Cerebellar cortex (tissue), 1 donor: ENCODE measurements around the gene CSNK1D.

Experiments used
- DNase-seq: peaks from one replicate; pipeline ENCODE4 v3.0.0-alpha.2; 2015; ENCODE audit warnings: low spot score

The CSNK1D gene

DNA sequence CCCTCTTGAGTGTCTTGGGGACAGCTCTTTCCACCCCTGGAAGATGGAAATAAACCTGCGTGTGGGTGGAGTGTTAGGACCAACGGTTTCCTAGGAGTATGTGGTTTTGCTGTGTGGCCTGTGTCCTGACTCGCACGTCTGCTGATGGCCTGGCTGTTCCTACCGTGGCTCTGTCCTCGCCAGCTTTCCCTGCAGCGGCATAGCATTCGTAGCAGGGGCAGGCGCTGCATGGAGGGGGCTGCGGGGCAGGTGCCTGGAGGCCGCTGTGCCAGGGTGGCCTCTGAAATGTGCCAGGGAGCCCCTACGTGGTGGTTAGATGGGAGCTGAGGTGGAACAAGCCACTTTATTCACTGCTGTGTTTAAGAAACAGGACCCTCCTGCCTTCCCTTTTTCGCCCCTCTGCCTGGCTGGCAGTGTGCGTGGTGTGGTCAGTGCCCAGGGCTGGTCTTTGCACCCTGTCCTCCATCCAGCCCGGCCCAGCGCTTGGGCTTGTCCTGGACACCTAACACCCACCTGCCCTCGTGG lies 34.0 kb downstream of the CSNK1D start:
- no peak for DNase-seq

- peak; percentile 70 for DNase-seq
Observed at GRCh38 chr17:82238472-82239201, 34.9 kb downstream of the CSNK1D start.

DNA sequence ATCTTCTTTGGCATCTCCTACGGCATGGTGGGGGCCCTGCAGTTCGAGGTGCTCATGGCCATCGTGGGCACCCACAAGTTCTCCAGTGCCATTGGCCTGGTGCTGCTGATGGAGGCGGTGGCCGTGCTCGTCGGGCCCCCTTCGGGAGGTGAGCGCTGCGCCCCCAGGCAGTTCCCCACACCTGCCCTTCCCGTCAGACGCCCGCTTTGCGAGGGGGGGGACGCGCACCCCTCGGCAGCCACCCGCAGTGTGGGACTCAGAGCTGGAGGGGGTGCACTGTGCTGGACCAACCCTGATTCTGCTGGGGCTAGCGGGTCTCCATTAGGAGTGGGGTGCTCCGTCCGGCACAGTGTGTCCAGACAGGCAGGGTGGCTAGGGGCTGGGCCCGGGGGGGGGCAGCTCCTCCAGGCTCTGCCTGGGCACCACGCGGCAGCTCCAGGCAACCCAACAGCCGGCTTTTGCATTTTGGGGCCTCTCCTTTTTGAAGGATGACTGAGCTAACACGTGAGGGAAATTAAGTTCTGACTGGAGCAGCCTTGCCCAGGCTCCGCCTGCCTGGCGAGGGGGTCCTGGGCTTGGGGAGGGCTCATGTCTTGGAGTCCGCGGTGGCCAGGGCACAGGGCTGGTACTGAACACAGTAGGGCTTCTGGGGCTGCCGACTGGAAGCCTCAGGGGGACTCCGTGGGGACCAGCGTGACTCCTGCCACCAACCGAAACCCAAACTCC lies 35.6 kb downstream of the CSNK1D start:
- no peak for DNase-seq

DNA sequence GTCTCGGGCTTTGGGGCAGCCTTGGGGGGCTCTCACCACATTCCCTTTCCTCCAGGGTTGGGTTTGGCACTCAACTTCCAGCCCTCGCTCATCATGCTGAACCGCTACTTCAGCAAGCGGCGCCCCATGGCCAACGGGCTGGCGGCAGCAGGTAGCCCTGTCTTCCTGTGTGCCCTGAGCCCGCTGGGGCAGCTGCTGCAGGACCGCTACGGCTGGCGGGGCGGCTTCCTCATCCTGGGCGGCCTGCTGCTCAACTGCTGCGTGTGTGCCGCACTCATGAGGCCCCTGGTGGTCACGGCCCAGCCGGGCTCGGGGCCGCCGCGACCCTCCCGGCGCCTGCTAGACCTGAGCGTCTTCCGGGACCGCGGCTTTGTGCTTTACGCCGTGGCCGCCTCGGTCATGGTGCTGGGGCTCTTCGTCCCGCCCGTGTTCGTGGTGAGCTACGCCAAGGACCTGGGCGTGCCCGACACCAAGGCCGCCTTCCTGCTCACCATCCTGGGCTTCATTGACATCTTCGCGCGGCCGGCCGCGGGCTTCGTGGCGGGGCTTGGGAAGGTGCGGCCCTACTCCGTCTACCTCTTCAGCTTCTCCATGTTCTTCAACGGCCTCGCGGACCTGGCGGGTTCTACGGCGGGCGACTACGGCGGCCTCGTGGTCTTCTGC lies 36.3 kb downstream of the CSNK1D start:
- no peak for DNase-seq

DNA sequence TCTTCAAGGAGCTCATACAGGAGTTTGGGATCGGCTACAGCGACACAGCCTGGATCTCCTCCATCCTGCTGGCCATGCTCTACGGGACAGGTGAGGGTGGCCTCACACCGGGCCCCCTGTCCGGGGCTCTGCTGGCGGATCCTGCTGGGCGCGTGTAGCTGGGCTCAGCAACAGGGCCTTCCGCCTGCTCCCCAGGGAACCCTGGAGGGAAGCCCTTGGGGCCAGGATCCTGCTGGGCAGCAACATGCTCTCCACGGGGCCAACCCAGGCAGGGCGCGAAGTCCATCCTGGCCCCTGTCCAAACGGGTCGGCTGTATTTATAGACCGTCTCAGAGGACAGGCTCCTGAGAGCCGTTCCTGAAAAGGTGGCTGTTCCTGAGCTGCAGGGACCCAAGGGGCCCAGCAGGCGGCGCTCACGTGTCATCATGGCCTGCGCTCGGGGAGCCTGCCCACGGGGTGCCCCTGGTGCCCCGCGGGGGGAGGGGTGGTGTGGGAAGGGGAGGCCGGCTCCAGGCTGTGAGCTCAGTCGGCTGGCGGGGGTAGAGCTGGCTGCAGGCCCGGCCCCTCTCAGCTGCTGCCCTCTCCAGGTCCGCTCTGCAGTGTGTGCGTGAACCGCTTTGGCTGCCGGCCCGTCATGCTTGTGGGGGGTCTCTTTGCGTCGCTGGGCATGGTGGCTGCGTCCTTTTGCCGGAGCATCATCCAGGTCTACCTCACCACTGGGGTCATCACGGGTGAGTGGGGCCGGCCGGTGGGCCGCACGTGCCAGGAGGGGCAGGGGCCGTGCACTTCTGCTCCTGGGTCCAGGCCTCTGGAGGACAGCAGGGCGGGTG lies 37.1 kb downstream of the CSNK1D start:
- peak; percentile 79 for DNase-seq

- no peak for DNase-seq
Observed at GRCh38 chr17:82235775-82236141, 37.7 kb downstream of the CSNK1D start.

DNA sequence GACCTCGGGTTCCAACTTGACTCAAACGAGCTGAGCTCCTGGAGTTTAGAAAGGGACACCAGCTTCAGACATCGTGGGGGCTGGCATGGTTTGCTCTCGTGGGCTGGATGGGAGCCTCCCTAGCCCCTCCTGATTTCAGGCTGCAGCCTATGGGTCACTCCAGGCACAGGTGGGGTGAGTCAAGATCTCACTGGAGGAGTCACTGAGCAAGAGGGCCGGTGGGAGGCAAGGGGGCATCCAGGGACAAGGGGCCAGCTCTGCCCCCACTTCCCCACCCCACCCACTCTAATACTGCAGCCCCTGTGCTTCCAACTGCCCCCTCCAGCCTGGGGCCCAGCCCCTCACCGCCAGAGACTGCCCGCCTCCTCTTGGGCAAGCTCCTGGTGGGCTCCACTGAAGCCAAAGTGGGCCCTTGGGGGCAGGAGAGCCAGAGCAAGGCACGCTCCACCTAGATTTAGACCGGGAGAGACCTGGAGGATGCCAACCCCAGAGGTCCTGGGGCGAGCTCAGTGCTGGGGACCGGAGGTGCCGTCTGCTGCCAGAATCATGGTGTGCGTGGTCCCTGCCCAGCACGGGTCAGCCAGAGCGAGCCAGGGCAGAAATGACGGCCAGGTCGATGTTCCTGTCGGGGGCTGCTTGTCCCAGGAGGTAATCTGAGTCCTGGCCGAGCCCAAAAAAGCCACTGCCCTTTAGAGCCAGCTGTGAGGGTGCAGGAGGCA lies 38.3 kb downstream of the CSNK1D start:
- no peak for DNase-seq

- no peak for DNase-seq
Observed at GRCh38 chr17:82234211-82235055, 39.1 kb downstream of the CSNK1D start.

DNA sequence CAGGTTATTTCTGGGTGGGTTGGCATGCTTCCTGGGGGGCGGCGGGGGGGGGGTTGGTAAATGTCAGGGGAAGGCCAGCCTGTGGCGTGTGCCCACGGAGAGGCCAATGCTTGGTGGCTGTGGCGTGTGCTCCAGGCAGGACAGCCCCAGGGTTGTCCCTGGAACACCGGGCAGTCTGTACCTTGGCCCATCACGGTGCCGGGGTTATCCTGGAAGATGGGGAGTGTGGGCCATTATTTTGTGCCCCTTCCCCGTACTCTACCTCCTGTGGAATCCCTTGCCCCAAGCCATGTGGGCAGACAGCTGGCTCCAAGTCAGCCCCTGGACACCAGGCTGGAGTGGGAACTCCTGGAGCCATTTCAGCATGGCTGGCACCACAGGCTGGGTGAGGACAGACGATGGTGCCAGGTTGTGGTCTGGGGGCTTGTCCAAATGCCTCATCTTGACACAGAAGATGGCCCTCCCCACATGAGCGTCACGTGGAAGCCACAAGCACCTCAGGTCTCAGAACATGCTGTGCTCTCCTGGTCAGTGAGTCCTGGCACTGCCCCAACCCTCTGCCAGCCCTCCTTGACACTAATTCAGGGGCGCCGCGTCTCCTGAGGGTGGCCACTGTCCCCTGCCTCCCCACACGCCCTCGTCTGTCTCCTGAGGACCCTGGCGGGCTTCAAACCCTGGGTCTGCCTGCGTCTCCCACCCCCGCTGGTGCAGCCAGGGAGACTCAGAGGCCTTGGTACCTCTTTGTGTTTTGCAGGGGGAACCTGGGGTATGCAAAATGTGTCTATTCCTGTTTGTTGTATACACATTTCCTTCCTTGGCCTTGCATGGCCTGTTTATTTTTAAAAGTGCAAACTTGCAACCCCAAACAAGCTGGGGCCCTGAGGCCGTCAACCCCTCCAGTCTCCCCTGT lies 40.4 kb downstream of the CSNK1D start:
- DNase-seq, result no peak

- no peak for DNase-seq
Observed at GRCh38 chr17:82232322-82232820, 41.1 kb downstream of the CSNK1D start.

- DNase-seq, result no peak
Observed at GRCh38 chr17:82231562-82232321, 41.8 kb downstream of the CSNK1D start.

GRCh38 chr17:82231312-82231561 lies 42.3 kb downstream of the CSNK1D start:
- no peak for DNase-seq

DNA sequence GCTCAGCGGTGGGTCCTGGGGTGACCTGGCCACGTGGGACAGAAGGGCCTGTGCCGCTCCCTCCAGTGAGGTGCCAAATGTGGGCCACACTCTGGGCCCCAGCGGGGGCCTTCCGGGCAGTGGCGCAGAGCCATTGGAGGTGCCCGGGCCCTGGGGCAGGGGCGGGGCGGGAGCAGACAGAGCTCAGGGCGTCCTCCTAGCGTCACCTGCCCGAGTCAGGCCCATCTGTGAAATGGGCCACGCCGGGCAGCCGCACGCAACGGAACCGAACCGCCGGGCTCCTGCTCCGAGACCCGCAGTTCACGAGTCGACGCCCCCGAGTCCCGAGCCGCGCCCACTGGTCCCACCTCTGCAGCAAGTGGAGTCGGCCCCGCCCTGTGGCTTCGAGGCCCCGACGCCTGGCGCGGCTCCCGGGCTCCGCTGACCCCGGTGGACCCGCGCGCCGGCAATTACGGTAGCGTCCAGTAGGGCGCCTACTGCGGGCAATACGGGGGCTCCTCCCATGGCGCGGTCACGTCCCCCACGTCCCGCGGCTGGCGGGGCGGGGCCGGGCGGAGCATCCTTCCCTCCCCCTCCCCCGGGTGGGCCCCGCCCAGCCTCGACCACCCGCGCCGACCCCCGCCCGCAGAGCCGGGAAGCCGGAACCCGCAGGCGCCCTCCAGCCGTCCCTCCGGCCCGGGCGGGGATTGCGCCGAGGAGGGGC lies 42.7 kb downstream of the CSNK1D start:
- DNase-seq, result peak; percentile 55

GRCh38 chr17:82229698-82230608 lies 43.5 kb downstream of the CSNK1D start:
- no peak for DNase-seq

DNA sequence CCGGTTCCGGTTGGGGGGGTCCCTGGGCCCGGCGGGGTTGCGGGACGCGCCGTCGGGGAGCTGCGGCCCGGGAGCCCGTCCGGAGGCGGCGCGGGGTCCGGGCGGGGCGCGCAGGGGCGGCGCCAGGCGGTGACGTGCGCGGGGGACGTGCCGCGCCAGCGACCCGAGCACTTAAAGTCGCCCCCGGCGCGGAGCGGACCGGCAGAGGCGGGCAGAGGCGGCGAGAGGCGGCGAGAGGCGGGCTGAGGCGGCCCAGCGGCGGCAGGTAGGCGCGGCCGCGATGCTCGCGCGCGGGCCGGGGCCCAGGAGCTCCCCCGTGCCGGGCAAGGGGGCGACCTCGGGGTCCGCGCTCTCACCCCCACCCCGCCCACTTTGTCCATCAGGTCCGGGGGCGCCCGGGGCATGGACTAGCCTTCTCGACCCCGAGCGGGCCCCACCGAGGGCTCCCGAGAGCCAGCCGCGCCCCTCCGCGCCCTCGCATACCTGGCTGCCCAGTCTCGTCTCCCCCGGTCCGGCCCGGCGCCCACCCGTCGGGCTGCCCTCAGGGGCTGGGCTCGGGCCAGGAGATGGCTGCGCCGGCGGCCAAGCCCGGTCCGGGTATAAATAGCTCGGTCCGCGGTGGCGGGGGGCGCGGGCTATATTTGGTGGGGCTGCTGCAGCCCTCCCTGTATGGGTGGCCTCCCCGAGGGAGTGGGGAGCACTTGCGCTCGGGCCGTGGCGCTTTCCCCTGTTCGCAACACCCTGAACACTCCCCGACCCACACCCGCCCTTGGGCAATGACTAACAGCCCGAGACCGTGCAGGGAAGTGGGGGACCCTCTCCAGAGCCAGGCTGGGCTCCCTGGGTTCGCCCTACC lies 44.4 kb downstream of the CSNK1D start, which contains the start of gene SLC16A3:
SLC16A3 (plus strand) TSS at position 201 of the 856 bp plus-strand sequence. CDS start 6,967 bp downstream, outside the sequence.
- no peak for DNase-seq
